Kidney glomerular epithelial cell (primary cell): ENCODE measurements around the gene TMEM59.
A peak's percentile ranks its signal among the peaks of the same experiment; 100 is the strongest.

Source experiments
- DNase-seq: peaks from one replicate; lab custom pipeline; 2025; lab: John Stamatoyannopoulos, UW

TMEM59 gene

GRCh38 chr1:53982034-53982762 is 70.8 kb downstream of the TMEM59 start:
- peak; percentile 30 for DNase-seq

DNA sequence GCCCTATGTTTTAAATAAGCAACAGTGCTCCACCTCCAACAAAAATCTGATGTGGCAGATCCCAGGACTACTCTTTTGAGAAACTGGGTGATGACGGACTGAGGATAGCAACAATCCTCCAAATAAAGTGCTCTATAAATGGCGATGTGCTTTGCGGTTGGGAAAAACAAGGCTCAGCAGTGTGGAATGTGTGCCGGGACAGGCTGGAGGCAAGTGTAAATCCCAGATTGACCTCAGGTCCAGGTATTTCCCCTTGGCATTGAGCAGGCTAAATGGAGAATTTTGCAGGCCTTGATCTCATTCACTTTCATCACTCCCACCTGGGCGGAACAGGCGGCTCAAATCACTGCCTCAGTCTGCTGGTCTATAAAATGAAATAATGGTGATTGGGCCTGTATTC is 71.8 kb downstream of the TMEM59 start:
- DNase-seq = peak; percentile 55

DNA sequence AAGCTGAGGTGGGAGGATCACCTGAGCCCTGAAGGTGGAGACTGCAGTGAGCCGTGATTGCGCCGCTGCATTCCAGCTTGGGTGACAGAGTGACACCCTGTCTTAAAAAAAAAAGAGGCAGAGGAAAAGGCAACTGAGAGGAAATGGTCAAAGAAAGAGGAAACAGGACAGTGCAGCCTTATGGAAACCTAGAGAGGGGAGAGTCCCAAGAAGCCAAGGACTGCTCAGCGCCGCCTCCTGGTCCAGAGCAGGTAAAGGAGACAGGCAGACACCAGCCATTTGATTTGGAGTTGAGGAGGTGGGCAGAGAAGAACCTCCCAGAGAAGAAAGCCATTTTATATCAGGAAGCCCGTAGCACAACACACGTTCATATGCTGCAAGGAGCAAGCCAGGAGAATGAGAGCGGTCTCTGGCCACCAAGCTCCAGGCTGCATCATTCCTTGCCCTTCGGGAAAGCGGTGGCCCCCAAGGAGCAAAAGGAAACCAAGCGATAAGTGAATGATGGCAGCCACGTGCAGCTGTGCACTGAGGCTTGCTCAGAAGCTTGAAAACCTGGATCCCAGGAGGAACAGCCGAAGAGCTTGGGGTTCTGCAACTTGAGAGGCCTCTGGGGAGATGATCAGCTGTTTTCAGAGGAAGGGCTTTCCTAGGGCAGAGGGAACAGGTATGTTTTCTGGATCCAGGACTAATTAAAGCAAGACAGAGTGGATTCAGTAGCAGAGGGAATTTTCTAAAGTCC is 73.1 kb downstream of the TMEM59 start:
- DNase-seq = no peak
